ENCODE results near the gene TRIM69.

TRIM69 gene

GRCh38 chr15:44811337-44811736, 75.0 kb downstream of the TRIM69 start:
- no peaks in the 10 kb centered on the region for H3K9me3 ChIP-seq (ENCODE audit: control insufficient read depth, insufficient read depth, low read depth, low read length)
- no peak overlapping the region for H3K9ac ChIP-seq (ENCODE audit: low read length)
- H3K27me3 ChIP-seq (ENCODE audit: control insufficient read depth, insufficient read depth, low read length): peaks cover 2% of the 10 kb centered on the region; the same call in 1 of the 2 replicates
- H3K36me3 ChIP-seq (ENCODE audit: control insufficient read depth, insufficient read depth, low read length): no peaks in the 10 kb centered on the region
- no peak overlapping the region for H3K27ac ChIP-seq (ENCODE audit: low read depth, low read length)
- H3K4me1 ChIP-seq (ENCODE audit: control insufficient read depth, insufficient read depth, low read length): no peaks in the 10 kb centered on the region
- H3K4me3 ChIP-seq (ENCODE audit: low read depth, low read length): no peak overlapping the region

- no peaks in the 10 kb centered on the region for H3K4me1 ChIP-seq (ENCODE audit: control insufficient read depth, insufficient read depth, low read length)
- H3K27ac ChIP-seq (ENCODE audit: low read depth, low read length): no peak overlapping the region
- no peak overlapping the region for H3K9ac ChIP-seq (ENCODE audit: low read length)
- H3K4me3 ChIP-seq (ENCODE audit: low read depth, low read length): no peak overlapping the region
- no peaks in the 10 kb centered on the region for H3K9me3 ChIP-seq (ENCODE audit: control insufficient read depth, insufficient read depth, low read depth, low read length)
- no peaks in the 10 kb centered on the region for H3K36me3 ChIP-seq (ENCODE audit: control insufficient read depth, insufficient read depth, low read length)
- H3K27me3 ChIP-seq (ENCODE audit: control insufficient read depth, insufficient read depth, low read length): peaks cover 2% of the 10 kb centered on the region; the same call in 1 of the 2 replicates
Measured at GRCh38 chr15:44812029-44812517, 75.7 kb downstream of the TRIM69 start.

GRCh38 chr15:44813231-44813630, 76.9 kb downstream of the TRIM69 start:
- peaks cover 2% of the 10 kb centered on the region; the same call in 1 of the 2 replicates for H3K27me3 ChIP-seq (ENCODE audit: control insufficient read depth, insufficient read depth, low read length)
- H3K4me1 ChIP-seq (ENCODE audit: control insufficient read depth, insufficient read depth, low read length): no peaks in the 10 kb centered on the region
- H3K27ac ChIP-seq (ENCODE audit: low read depth, low read length): no peak overlapping the region
- no peak overlapping the region for H3K4me3 ChIP-seq (ENCODE audit: low read depth, low read length)
- no peak overlapping the region for H3K9ac ChIP-seq (ENCODE audit: low read length)
- no peaks in the 10 kb centered on the region for H3K9me3 ChIP-seq (ENCODE audit: control insufficient read depth, insufficient read depth, low read depth, low read length)
- H3K36me3 ChIP-seq (ENCODE audit: control insufficient read depth, insufficient read depth, low read length): no peaks in the 10 kb centered on the region

All from HUES6 (cell line).